ENCODE results near the gene ADCY3.

The ADCY3 gene

DNA sequence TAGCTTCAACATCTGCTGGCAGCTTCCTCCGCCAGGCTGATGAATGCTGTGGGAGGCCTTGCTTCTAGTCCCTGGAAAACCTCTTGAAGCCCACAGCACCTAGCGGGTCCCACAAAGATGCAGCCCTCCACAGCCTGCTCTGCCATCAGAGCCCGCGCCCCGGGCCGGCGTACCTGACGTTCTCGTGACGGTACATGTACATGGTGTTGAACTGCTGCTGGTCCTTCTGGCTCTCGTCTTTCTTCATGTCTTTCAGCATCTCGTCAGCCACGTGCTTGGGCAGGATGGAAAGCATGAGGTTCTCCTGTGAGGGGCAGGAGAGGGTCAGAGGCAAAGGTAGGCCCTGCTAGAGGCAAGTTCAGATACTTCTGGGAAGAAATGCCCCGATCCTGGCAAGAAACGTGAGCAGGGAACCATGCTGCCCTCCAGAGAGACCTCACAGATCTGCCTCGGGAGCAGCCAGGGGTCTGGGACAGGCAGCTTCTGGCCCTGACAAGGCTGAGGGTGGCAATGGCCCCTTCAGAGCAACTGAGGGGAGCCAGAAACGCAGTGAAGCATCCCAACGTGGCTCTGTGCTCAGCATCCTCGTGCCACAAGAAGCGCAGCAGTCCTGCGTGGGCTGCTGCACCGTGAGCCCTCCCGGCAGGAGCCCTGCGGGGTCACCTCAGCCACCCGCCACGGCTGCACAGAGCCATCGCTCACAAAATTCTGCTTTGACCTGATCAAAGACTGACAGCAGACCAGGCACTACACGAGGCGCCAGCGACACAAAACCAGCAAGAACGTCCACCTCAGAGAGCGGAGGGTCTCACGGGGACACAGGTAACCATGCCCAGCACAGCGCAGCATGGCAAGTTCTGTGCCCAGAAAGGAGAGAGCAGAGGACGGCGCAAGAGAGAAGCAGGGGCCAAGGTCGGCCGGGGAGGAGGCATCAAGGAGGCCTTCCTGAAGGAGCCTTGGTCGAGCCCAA, 77.7 kb downstream of the ADCY3 start:
- DNase-seq, result no peak

DNA sequence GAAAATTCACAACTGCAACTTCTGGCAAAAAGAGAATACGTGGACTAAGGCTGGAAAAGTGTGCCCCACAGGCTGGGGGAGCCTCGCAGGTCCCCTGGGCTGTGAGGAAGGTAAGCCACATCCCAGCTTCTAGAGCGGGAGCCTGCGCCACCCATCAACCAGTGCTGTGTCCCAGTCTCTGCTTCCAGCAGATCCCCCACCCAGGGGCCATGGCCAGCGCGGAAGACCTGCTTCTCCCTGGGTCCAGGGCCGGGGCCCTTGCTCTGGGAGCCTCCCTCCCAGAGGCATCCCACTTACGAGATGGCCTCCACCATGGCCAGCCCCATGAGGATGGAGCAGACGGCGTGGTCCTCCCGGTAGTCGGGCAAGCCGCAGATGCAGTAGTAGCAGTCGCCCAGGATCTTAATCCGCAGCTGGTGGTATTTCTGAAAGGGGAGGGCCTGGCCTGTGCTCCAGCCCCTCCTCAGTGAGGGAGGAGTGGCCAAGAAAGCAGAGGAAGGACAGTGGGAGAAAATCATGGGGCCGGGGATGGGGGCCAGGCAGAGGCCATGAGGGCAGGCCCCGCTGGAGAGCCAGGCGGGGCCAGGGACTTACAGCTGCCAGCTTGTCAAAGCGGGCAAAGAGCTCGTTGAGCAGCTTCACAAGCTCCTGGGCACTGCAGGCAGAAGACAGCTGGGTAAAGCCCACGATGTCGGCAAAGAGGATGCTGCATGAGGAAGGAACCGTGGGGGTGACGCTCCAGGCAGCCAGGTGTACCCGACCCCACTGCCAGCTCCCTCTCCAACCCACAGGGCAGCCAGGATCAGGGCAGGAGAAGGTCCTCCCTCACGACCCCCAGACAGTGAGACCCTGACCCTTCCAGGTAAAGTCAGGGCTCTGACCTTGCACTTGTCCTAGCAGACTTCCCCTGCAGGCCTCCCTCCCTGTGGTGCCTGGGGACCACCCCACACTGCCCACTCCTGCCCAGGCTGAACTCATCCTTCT, 78.8 kb downstream of the ADCY3 start:
- no peak for DNase-seq

DNA sequence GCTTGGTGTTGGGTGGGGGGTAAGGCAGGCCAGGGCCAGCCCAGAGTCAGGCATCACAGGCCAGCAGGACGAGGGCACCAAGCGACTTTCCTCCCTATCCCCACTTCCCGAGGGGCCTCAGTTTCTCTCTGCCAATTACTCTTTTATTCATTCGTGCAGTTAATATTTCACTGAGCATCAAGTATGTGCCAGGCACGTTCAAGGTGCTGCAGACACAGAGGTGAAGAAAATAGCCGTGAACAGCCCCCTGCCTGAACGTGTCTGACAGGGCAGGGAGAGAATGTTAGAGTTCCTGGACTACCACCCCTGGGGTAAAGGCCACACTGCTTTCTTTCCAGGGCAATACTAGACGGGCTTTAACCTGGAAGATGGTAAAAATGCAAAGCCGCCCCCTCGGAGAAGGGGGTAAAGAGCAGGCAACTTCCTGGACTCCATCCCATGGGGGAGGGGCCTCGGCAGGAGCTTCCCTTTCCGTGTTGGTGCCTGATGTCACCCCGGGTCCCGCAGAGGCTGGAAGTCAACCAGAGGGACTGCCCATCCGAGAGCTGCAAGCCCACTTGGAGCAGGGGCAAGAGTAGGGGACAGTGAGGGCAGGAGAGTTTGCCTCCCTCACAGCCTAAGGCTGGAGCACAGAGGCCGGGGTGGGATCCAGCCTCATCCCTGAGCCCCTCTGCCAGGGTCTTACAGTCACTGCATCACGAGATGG, 79.7 kb downstream of the ADCY3 start:
- no peak for DNase-seq

DNA sequence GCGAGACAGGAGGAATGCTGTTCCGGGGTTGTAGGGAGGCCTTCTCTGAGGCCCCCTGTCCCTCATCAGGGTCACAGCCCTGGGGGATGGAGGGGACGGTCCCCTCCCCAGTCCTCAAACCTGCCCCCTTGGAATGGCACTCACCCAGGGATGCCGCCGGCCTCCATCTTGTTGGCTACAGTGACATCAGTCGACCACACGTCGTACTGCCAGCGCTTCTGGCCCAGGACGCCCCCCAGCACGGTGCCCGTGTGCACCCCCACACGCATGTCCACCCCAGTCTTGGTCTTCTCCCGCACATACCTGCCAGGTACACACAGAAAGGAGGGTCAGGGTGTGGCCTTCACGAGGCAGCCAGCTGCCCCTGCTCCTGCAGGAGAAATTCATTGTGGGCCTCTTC, 80.3 kb downstream of the ADCY3 start:
- DNase-seq, result no peak

DNA sequence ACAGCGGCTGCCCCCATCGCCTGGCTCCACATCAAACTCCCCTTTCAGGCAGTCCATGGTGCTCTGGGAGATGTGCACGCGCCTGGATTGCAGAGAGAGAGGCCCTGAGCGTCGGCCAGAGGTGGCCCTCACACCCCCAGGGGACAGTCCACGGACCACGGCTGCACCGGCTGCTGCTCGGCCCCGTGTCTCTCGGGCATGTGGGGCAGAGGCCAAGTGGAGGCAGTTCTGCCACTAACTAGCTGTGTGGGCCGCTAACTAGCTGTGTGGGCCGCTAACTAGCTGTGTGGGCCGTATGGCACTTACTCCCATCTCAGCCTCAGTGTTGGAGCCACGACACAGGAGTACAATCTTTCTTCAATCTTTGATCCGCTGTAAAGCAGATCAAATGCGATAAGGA, 81.5 kb downstream of the ADCY3 start:
- no peak for DNase-seq

DNA sequence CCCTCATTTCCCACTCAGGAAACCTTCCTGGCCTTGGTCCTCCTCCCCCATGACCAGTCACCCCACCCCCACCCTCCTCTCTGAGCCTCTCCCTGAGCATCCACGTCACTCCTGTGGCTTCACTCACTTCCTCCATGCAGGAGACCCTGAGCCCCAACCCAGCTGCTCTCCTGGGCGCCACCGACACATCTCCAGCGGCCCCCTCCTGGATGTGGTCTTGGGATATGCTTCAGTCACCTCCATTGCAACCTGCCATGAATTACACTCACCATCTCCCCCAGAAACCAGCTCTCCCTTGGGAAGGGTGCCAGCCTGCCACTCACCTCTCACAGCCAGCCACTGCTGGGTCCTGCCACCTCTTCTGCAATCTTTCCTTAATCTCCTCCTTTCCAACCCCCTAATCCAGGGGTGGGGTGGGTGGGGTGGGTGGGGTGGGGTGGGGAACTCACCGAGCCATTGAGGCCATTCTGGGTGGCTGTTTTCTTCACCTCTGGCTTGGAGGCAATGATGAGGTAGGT, 82.0 kb downstream of the ADCY3 start:
- no peak for DNase-seq

DNA sequence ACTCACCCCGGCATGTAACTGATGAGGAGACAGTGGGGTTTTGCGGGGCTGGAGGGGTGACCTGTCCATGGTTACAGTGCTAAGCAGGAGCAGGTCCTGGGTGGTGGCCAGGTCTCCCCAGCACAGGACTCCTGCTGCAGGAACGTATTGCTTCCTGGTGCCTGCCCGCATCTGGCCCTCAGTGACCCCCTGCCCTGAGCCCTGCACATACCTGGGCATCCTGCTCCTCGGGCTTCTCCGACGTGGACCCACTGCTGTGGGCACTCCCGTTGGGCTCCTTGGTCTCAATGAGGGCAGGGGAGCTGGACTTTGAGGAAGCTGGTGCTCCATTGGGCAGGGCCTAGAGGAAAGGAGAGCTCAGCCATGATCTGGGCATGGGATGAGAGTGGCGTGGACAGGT, 83.3 kb downstream of the ADCY3 start:
- no peak for DNase-seq

DNA sequence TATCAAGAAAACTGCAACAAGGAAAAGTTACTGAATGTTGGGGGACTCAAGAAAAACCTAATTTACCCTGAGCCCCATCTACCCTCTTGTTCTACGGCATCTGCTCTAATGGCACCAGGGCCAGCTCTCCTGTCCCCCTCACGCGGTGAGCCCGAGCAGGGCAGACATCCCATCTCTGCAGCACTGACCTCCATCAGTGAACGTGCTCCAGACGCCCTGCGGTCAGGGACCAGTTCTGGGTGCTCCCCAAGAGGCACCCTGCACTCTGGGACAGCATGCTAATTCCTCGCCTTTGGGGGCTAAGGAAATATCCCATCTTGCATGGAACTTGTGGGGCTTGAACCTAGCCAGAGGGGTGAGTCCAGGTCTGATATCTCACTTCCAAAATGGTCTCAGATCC, 83.8 kb downstream of the ADCY3 start:
- no peak for DNase-seq

DNA sequence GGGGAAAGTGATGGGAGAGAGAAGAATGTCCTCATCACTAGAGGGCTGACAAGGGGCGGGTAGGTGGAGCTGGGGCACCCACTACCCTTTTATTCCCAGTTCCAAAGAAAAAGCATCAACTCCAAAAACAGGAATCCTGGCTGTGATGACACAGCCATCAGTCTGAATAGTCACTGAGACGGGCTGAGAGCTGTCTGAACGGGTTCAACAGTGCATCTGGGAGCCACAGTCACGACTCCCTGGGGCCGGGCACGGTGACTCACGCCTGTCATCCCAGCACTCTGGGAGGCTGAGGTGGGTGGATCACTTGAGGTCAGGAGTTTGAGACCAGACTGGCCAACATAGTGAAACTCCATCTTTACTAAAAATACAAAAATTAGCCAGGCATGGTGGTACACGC, 84.6 kb downstream of the ADCY3 start:
- peak in 2 of 3 donors; percentile 8 to 11 for DNase-seq

DNA sequence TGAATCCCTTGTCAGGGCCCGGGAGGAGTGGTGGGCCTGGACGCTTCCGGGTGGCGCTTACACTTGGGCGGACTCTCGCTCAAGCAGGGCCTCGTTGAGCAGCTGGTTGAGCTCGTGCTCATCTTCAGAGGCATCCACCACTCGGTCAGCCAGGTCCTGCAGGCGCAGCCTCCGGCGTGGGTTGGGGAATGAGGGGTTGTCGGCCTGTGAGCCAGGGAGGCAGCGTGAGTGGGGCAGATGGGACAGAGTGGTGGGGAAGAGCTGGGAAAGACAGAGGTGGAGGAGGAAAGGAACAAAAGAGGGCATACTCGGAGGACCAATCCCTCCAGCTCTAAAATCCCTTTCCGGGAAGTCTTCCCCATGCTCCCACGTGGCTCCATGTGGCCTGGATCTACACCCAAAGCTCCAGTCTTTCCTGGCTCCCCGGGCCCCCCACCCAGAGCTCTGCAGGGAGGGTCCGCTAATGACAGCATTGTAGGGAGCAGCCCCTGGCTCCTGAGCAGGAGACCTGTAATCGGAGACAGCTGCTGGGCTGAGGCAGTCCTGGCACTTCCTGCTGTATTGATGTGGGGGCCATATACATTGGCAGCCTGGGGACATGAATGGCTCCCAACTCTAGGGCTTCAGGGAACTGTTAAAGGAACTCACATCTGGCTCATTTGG, 85.2 kb downstream of the ADCY3 start:
- DNase-seq, result no peak

DNA sequence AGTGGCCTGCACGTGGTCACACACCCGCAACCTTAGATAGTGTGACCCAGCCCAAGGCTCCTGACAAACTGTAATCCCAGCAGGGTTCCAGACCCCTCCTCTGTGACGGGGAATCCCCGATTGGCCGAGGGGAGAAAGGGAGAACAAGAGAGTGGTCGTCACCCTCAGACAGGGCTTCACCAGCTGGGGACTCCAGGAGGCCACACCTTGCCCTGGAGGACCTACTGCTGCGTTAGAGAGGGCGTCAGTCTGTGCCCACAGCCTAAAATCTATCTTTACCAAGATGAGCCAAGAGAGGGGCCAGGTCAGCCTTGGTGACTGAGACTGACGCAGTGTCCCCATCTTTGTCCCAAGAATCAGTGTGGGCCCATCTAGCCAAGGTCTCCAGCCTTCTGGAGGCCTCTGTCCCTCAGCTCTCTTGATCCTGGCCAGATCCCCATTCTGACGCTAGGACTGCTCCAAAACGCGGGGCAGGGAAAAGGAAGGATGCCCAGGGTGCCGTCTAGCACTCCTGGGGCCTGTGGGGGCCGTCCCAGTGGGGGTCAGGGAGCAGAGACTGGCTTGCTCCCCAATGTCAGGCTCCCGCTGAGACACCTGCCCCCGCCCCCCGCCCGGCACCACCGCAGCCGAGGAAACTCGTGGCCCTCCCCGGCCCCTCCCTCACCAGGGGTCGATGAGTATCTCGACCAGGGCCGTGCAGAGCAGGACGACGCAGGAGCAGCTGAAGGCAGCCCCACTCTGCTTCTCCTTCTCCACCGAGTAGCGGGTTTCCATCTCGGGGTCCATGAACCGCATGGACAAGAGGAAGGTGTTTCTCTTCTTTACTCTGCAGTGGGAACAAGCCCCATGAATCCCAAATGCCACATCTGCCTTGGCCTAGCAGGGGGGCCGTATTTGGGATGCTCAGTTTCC, 86.0 kb downstream of the ADCY3 start:
- DNase-seq, result no peak

DNA sequence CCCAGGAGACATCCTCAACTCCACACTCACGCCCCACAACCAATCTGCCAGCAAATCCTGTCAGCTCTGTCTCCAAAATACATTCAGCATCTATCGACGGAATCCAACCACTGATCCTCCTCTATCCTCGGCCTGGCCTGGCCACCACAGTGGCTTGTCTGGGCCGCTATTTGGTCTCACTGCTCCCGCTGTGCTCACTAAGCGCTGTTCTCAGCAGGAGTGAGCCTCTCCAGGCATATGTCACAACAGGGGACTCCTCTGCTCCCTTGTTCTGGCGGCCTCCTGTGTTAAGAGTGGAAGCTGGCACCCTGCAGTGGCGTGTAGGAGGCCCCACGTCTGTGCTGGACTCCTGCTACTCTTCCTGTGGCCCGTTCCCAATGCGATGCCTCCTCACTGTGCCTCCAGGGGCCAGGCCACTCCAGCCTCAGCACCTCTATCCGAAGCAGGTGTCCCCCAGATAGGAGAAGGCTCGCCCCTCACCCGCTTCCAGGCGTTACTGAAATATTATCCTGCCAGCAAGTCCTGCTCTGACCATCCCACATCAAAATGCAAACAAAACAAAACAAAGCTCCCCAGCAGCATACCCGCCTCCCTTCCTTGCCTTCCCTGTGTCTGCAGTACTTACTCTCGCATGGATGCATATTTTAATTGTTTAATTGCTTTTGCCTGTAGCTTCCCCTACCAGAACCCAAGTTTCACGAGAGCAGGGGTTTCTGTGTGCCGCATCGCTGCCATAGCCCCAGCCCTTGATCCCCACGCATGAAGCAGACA, 86.9 kb downstream of the ADCY3 start:
- no peak for DNase-seq

DNA sequence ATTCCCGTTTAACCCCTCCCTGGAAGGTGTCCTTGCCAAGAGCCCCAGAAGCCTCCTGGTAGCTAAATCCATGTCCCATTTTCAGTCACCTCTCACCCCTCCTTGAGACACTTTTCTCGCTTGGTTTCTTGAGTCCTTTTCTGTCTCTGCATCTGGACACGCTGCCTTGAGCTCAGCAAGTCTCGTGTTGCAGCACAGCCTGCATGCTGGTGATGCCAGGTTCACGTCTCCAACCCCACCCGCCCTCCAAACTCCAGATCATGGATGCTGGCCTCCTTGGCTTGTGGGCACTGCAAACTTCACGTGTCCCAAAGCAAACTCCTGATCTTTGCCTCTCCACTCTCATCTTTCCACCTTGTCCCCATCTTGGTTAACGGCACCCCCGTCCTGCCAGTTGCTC, 87.5 kb downstream of the ADCY3 start:
- no peak for DNase-seq

DNA sequence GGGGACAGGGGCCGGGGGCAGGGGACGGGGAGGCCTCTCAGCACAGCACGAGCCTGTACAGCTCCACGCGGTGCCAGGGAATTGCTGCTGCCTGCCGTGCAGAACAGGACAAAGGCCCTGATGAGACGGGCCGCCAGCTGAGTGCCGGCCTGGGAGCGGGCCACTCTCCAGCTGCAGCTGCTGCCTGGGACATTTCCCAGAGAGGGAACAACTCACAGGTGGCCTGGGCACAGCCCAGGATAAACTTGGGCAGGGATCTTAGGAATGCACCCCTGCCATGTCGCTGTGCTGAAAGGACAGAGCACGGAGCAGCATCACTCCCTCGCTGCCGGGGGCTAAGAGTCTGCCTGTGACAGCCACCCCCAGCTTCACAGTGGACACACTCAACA, 88.0 kb downstream of the ADCY3 start:
- DNase-seq, result no peak

DNA sequence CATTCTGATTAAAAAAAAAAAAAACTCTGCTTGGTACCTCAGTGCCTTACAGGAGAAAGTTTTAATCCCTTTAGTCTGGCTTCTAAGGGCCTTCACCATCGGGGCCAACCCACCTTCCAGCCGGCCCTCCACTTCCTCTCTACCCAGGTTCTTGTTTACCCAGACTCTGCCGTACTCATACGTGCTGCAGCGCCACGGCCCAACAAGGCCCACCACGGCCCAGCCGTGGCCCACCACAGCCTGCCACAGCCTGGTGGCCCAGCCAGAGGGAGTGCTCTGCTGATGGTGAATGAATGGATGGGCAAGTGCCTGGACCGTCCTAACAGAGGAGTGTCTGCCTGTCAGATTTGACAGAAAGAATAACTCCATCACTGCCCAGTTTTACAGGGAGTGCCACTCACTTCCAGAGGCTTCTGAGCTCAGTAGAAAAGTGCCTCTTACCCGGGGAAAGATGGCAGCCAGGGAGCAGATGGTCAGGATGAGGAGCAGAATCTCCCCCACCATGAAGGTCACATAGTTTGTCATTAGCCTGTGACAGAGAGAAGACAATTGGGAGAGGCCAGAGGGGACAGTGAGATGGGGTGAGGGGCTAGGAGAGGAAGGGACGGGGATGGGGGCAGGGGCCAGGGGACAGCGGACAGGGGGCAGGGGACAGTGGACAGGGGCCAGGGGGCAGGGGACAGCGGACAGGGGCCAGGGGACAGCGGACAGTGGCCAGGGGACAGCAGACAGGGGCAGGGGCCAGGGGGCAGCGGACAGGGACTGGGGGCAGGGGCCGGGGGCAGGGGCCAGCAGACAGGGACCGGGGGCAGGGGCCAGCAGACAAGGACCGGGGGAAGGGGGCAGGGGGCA, 88.6 kb downstream of the ADCY3 start:
- no peak for DNase-seq

DNA sequence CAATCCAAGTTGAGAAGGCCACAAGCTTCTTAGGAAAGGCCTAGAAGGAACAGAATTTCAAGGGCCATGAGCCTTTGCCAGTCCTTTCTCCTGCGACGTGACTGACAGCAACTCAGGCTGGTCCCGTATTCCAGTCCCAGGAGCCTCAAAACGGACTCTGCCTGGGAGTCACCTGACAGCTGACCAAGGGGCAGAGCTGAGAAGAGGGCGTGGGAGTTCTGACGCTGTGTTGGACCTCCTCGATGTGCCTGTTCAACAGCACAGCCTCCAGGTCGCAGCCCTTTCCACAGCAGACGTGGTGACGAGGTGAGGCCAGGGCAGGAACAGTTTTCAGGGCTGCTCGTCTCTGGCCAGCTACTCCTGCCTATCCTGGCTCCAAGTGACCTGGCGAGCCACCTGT, 89.3 kb downstream of the ADCY3 start:
- DNase-seq, result no peak

DNA sequence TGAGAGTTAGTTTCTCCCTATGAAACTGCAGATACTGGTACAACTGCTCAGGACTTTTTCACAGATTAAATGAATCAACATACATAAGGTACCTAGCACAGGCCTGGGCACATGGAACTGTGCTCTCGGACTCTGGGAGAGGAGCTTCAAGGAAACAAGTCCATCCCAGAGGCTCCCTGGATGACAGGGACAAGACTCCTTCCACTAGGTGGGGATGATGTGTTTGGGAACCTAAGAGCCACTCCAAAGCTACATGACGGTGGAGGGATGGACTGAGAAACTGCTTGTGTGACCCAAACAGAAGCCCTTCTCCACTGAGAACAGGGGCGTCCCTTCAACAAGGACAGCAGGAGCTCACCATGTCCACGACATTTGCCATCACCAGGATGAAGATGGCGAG, 89.7 kb downstream of the ADCY3 start:
- no peak for DNase-seq

DNA sequence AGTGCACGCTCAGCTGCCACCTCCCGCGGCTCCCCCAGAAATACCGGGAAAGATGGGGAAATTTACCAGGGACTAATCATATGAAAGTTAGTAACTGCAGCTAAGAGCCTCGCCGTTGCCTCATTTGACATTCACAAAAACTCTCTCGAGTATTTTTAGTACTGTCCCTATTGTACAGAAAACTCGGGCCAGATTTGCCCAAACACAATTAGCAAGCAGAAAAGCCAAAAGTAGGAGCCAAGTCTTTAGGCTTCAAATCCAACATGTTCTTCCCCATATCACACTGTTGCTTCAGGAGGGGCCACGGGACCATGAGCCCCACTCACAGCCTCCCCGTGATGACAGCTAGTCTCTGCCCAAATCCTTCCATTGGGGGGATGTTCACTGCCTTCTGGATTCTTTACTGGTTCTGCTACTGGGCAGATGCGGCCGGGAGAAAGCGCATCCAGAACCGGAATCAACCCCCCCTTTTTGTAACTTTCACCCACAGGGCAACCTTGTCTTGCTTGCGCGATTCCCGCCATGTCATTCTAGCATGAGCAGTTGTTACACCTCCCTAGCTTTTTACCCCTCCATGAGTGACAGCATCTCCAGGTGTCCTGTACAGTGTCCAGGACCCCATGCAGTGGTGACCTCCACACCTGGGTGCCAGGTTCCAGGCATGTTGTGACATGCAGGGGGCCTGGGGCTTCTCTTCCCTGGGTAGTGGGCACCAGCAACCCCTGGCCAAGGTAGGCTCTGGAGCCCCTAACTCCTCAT, 91.6 kb downstream of the ADCY3 start:
- no peak for DNase-seq
